BJ (cell line): ENCODE measurements around the gene TRMT6. TPM values are rescaled to one million over a fixed set of nuclear protein-coding genes. Genes with fewer than 3 reads are reported as not detected.

Experiments used
- CTCF ChIA-PET: fragments of 350-600 bp; formaldehyde crosslinking; extraction: SDS; loops from one replicate; lab custom pipeline; 2021; ENCODE audit warnings: antibody characterized with exemption, inconsistent platforms; lab: Yijun Ruan, JAX
- POLR2A ChIA-PET: fragments of 300-600 bp; sonication (Branson Sonifier 250); formaldehyde crosslinking; extraction: SDS; loops from one replicate; lab custom pipeline; 2021; ENCODE audit warnings: antibody characterized with exemption; lab: Charles Lee
- DNase-seq: peaks from one replicate; pipeline ENCODE4 v3.0.0-alpha.2; 2011; ENCODE audit warnings: low read depth
- H3K27me3 ChIP-seq: 2 replicates; pipeline ENCODE4 v1.6.0; 2011; ENCODE audit warnings: low read length; ENCODE audit not compliant: control insufficient read depth, insufficient read depth
- H3K36me3 ChIP-seq: 2 replicates; pipeline ENCODE4 v1.5.1; 2011; ENCODE audit warnings: low read length; ENCODE audit not compliant: control insufficient read depth, insufficient read depth
- H3K4me3 ChIP-seq: 2 replicates; pipeline ENCODE4 v1.5.1; 2011; ENCODE audit warnings: low read depth, mild to moderate bottlenecking, control low read depth, low read length
- polyA minus RNA-seq: library from RNA; depleted of rRNA, polyadenylated mRNA; stranded (reverse); fragments of >200 nt; gene quantifications from 2 replicates; pipeline ENCODE4 v1.2.3, GENCODE V29; 2011; rRNA and poly(A)+ RNA removed
- polyA plus RNA-seq: library from polyadenylated mRNA; depleted of rRNA; stranded (reverse); fragments of >200 nt; gene quantifications from 2 replicates; pipeline ENCODE4 v1.2.3, GENCODE V29; 2011; rRNA removed
- TF ChIP-seq, protein P1 (sequence below): IDR thresholded peaks from 2 replicates; pipeline ENCODE4 v1.5.1; 2011; ENCODE audit warnings: low read depth, mild to moderate bottlenecking, control low read depth, inconsistent platforms, low read length, moderate library complexity; ENCODE audit not compliant: insufficient read depth

The TRMT6 gene, protein sequence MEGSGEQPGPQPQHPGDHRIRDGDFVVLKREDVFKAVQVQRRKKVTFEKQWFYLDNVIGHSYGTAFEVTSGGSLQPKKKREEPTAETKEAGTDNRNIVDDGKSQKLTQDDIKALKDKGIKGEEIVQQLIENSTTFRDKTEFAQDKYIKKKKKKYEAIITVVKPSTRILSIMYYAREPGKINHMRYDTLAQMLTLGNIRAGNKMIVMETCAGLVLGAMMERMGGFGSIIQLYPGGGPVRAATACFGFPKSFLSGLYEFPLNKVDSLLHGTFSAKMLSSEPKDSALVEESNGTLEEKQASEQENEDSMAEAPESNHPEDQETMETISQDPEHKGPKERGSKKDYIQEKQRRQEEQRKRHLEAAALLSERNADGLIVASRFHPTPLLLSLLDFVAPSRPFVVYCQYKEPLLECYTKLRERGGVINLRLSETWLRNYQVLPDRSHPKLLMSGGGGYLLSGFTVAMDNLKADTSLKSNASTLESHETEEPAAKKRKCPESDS
- polyA plus RNA-seq (4.6 and 7.2 TPM in 2 replicates), polyA minus RNA-seq (1.8 and 3.2 TPM in 2 replicates)

DNA sequence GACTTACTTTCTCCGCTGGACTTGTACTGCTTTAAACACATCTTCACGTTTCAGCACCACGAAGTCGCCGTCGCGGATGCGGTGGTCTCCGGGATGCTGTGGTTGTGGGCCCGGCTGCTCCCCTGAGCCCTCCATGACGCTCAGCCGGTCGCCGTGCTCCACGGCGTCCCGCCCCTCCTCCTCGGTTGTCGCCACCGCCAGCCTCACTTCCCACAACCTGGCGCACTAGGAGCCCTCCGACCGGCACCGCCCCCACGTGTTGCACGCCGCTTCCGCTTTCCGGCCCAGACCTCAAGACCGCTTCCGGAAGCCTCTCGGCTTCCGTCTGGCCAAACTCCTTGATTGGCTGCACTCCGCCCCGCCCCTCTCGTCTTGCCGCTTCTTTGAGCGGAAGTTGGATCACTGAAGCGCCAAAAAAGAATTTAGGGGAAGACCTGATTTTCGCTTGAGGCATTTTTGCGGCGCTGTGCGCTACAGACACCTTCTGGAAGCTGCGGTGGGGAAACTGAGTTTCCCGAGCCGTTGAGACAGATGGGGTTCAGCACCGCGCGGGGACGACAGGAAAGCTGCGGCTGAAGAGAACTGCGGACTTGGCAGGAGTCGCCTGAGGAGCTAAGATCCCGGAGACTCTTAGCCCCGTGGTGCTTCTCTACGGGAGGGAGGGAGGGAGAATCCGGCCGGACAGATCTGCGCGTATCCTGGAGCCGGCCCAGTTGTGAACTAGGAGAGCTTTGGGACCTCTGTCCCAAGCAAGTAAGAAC is at the start of gene TRMT6, which contains the start of gene MCM8:
Gene TRMT6 (minus strand): TSS at position 263 of the 761 bp plus-strand sequence. CDS start 128 bp downstream, at position 135.
Gene MCM8 (plus strand): TSS at position 382 of the 761 bp plus-strand sequence. CDS start 1,364 bp downstream, outside the sequence.
- TF ChIP-seq, protein P1, sequence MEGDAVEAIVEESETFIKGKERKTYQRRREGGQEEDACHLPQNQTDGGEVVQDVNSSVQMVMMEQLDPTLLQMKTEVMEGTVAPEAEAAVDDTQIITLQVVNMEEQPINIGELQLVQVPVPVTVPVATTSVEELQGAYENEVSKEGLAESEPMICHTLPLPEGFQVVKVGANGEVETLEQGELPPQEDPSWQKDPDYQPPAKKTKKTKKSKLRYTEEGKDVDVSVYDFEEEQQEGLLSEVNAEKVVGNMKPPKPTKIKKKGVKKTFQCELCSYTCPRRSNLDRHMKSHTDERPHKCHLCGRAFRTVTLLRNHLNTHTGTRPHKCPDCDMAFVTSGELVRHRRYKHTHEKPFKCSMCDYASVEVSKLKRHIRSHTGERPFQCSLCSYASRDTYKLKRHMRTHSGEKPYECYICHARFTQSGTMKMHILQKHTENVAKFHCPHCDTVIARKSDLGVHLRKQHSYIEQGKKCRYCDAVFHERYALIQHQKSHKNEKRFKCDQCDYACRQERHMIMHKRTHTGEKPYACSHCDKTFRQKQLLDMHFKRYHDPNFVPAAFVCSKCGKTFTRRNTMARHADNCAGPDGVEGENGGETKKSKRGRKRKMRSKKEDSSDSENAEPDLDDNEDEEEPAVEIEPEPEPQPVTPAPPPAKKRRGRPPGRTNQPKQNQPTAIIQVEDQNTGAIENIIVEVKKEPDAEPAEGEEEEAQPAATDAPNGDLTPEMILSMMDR, result 0 out of 2 replicates have a peak, but pooled peaks have one; percentile 1
- H3K36me3 ChIP-seq, result no peaks in the 10 kb centered on the region; the same call in 1 of the 2 replicates
- ChIA-PET CTCF (no interaction called here), POLR2A (no interaction called here)
- peak; percentile 74 for DNase-seq
- peak within 1 kb of the TSS; percentile 69 for H3K4me3 ChIP-seq
- H3K27me3 ChIP-seq, result no peaks in the 10 kb centered on the region

- ChIA-PET CTCF (no interaction called here), POLR2A (no interaction called here)
- no peak for DNase-seq
- Histone ChIP-seq H3K27me3 (no peaks in the 10 kb centered on the region), H3K36me3 (no peaks in the 10 kb centered on the region), H3K4me3 (no peak overlapping the region)
- TF ChIP-seq, protein P1, result no peak
These were observed 49.5 kb upstream of the TRMT6 start for GRCh38 chr20:5999783-6000182.

DNA sequence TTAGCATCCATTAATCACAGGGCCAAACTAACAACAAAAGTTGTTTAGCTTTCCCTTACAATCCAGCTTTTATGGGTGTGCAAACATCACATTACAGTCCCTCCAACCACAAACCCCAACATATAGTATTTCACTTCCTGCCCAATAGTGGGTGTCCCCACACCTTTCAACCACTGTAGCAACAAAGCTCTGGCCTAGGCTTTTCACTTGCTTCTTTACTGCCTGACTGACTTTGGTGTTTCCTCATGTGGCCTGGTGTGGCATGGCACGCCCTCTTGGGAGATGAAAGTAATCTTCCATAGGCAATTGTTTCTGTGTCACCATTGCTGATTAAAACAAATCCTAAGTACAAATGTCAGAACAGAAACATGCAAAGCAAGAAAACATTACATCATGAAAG is 46.4 kb upstream of the TRMT6 start:
- no peak overlapping the region for H3K4me3 ChIP-seq
- ChIA-PET POLR2A (no interaction called here), CTCF (interaction anchor here (1.2 kb wide), 1 partner anchor 468 kb away, joined by 3 read pairs; no protein-coding TSS in a partner anchor)
- TF ChIP-seq, protein P1, result no peak
- no peaks in the 10 kb centered on the region for H3K36me3 ChIP-seq
- DNase-seq, result no peak
- H3K27me3 ChIP-seq, result no peaks in the 10 kb centered on the region

- no peak overlapping the region for H3K4me3 ChIP-seq
- TF ChIP-seq, protein P1, result no peak
- H3K27me3 ChIP-seq, result no peaks in the 10 kb centered on the region
- ChIA-PET POLR2A (no interaction called here), CTCF (interaction anchor here (1.8 kb wide), 1 partner anchor 463 kb away, joined by 7 read pairs; no protein-coding TSS in a partner anchor)
- no peaks in the 10 kb centered on the region for H3K36me3 ChIP-seq
- peak; percentile 61 for DNase-seq
These were observed 41.5 kb upstream of the TRMT6 start for GRCh38 chr20:5991623-5992441.
